Midbrain (tissue), 1 donor: ENCODE measurements around the gene CP.

Source experiments
- DNase-seq: peaks from one replicate; lab custom pipeline; 2025; lab: John Stamatoyannopoulos, UW

CP gene

DNA sequence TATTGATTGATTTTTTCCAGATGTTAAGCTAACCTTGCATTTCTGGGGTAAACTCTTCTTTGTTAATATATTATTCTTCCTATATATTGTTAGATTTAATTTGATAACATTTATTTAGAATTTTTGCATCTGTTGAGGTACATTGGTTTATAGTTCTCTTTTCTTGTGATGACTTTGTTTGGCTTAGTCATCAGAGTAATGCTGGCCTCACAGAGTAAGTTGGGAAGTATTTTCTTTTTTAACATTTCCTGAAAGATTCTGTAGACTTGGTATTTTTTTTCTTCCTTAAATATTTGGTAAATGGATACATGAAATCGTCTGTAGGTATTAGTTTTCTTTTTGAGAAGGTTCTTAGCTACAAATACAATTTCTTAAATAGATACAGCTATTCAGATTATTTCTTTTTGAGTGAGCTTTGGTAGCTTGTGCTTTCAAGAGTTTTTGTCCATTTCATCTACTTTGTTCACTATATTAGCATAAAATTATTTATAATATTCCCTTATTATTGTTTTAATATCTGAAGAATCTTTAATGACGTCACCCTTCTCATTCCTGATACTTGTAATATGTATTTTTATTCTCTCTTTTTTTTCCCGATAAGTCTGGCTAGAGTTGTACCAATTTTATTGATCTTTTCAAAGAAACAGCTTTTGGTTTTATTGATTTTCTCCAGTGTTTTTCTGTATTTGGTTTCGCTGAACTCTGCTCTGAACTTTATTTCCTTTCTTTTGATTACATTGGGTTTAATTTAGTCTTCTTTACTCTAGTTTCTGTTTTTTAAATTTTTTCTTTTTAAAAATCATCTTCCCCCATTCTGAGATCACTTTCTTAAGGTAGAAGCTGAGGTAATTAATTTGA lies 98.7 kb downstream of the CP start:
- DNase-seq = no peak
